SK-N-MC (cell line): ENCODE results near the gene NADK2.
"Not testable (repeated sequence)": the region's sequence is repeated elsewhere in the genome, so short reads cannot be mapped to it uniquely, and the experiment has no call there.

Source experiments
- FOXP2 ChIP-seq: optimal IDR thresholded peaks from 2 replicates; pipeline ENCODE3; 2011; ENCODE audit warnings: mild to moderate bottlenecking, moderate library complexity; ENCODE audit not compliant: insufficient read depth; ENCODE audit errors: extremely low read length, control extremely low read depth
- POLR2AphosphoS5 ChIP-seq: IDR thresholded peaks from 2 replicates; pipeline ENCODE4 v1.6.1; 2012; ENCODE audit warnings: mild to moderate bottlenecking, low read depth, low read length, borderline replicate concordance

GRCh38 chr5:36184408-36184807 is 57.3 kb downstream of the NADK2 start:
- TF ChIP-seq FOXP2, POLR2AphosphoS5: not testable (repeated sequence)
